ENCODE measurements around the gene HOOK1.

DNA sequence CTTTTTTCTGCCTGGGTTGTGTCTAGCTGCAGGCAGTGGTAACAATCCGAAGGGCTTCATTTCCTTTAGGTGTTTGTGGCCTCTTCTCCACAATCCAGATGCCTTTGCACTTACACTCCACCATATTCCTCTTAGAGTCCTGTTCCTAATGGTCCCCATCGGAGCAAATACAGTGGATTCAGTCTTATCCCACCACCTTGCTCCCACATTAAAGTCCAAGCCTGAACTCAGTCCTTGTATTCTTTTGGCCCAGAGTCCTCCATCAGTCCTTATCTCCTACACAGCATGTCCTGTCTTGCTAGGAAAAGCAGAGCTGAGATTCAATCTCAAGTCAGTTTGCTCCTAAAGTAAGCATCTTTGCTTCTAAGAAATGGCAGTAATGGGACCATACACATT is 103.0 kb downstream of the HOOK1 start:
- TF ChIP-seq, protein P1, sequence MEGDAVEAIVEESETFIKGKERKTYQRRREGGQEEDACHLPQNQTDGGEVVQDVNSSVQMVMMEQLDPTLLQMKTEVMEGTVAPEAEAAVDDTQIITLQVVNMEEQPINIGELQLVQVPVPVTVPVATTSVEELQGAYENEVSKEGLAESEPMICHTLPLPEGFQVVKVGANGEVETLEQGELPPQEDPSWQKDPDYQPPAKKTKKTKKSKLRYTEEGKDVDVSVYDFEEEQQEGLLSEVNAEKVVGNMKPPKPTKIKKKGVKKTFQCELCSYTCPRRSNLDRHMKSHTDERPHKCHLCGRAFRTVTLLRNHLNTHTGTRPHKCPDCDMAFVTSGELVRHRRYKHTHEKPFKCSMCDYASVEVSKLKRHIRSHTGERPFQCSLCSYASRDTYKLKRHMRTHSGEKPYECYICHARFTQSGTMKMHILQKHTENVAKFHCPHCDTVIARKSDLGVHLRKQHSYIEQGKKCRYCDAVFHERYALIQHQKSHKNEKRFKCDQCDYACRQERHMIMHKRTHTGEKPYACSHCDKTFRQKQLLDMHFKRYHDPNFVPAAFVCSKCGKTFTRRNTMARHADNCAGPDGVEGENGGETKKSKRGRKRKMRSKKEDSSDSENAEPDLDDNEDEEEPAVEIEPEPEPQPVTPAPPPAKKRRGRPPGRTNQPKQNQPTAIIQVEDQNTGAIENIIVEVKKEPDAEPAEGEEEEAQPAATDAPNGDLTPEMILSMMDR (optimal IDR thresholded peaks at IDR 0.05 in 1 of 3, IDR thresholded peaks at IDR 0.05 in 1 of 3, conservative IDR thresholded peaks at IDR 0.05 in 1 of 3; ENCODE audit: extremely low read depth in 1 of 3, insufficient read depth in 2 of 3, low read length in 3 of 3), result no peak
- TF ChIP-seq EZH2 (IDR thresholded peaks at IDR 0.05; ENCODE audit: low read length), result no peak

All from keratinocyte (primary cell).